Spleen (tissue), 11 donors: ENCODE data around the gene ZNF747. TPM values are rescaled to one million over a fixed set of nuclear protein-coding genes. Genes with fewer than 3 reads are reported as not detected.

ENCODE experiments used
- DNase-seq: peaks from one replicate; pipeline ENCODE4 v3.0.0-alpha.2; 2020
- H3K27ac ChIP-seq, 8 donors: fragments of 200-600 bp; sonication (generic) in 7 of 8; 1 replicate in 4 of 8; 2 replicates in 4 of 8; pipeline versions ENCODE4 v1.5.0 to v1.8.0; 2016 to 2021; ENCODE audit warnings: inconsistent platforms in 4 of 8, mild to moderate bottlenecking in 4 of 8, moderate library complexity in 1 of 8
- H3K27me3 ChIP-seq, 7 donors: fragments of 200-600 bp; sonication (generic) in 6 of 7; replicated peaks in 1 of 7; 1 replicate in 4 of 7; 2 replicates in 3 of 7; pipeline versions ENCODE4 v1.5.0 to v1.8.0; 2016 to 2021; ENCODE audit warnings: inconsistent platforms in 3 of 7, mild to moderate bottlenecking in 1 of 7
- H3K36me3 ChIP-seq, 6 donors: fragments of 200-600 bp; sonication (generic) in 5 of 6; 1 replicate in 4 of 6; 2 replicates in 2 of 6; pipeline versions ENCODE4 v1.5.0 to v1.8.0; 2016 to 2021; ENCODE audit warnings: inconsistent platforms in 2 of 6
- H3K4me1 ChIP-seq, 6 donors: fragments of 200-600 bp; sonication (generic) in 5 of 6; 1 replicate in 3 of 6; 2 replicates in 3 of 6; pipeline versions ENCODE4 v1.5.0 to v1.8.0; 2016 to 2021; ENCODE audit warnings: inconsistent platforms in 3 of 6
- H3K4me3 ChIP-seq, 8 donors: fragments of 200-600 bp; sonication (generic) in 7 of 8; 1 replicate in 4 of 8; 2 replicates in 4 of 8; pipeline versions ENCODE4 v1.5.0 to v1.8.0; 2016 to 2021; ENCODE audit warnings: inconsistent platforms in 4 of 8, mild to moderate bottlenecking in 4 of 8, moderate library complexity in 2 of 8
- H3K9me3 ChIP-seq, 8 donors: fragments of 200-600 bp; sonication (generic) in 7 of 8; 1 replicate in 4 of 8; 2 replicates in 4 of 8; pipeline versions ENCODE4 v1.5.0 to v1.8.0; 2016 to 2021; ENCODE audit warnings: inconsistent platforms in 4 of 8
- CTCF ChIP-seq, 11 experiments: fragments of 200-600 bp in 7 of 11; fragments of 450-650 bp in 4 of 11; sonication (generic) in 4 of 11; IDR thresholded peaks in 8 of 11; conservative IDR thresholded peaks in 3 of 11; 1 replicate in 7 of 11; 2 replicates in 4 of 11; pipeline versions ENCODE4 v1.4.0 to v1.8.0; 2016 to 2021; ENCODE audit warnings: antibody characterized with exemption in 11 of 11, inconsistent platforms in 4 of 11, mild to moderate bottlenecking in 1 of 11
- POLR2A ChIP-seq, 3 donors: fragments of 450-650 bp; IDR thresholded peaks; one replicate each; pipeline ENCODE4 v1.5.1; 2017; ENCODE audit warnings: antibody characterized with exemption in 3 of 3, mild to moderate bottlenecking in 1 of 3
- POLR2AphosphoS5 ChIP-seq, 3 donors: sonication (generic); formaldehyde crosslinking; IDR thresholded peaks; one replicate each; pipeline ENCODE4 v1.5.1; 2017; ENCODE audit warnings: antibody characterized with exemption in 3 of 3
- WGBS, 5 donors: extraction: QIAGEN DNeasy Blood & Tissue Kit in 3 of 5; methylation state at CpG; one replicate each; pipeline versions ENCODE4 v1.1.5 to v1.1.7; 2013 to 2018; 5-methylcytosine and 5-hydroxymethylcytosine counted together
- intact Hi-C: fragments of 100-400 bp; cut with DNase I; formaldehyde crosslinking; loops from one replicate; pipeline ENCODE4 v1.15.0; 2023; ENCODE audit warnings: low total_unique reads
- polyA plus RNA-seq, 3 donors: library from polyadenylated mRNA; stranded (reverse); fragments of 200-250 nt; gene quantifications; one replicate each; pipeline ENCODE4 v1.2.1, GENCODE V29; 2013
- total RNA-seq, 7 donors: library from RNA; depleted of rRNA in 3 of 7; stranded (reverse); fragments of >200 nt in 3 of 7; fragmentation: NEBNext Ultra II Directional in 4 of 7; extraction: Animal tissue kit (Norgen Biotek cat#: 25700) in 4 of 7; gene quantifications; one replicate each; pipeline versions ENCODE4 v1.1.0 to v1.2.1, GENCODE V29; 2016 to 2021
- donor health status: healthy with polysubstance abuse.
- donor health status: DM: no; HTN: no; CAD: no; lungs with moderate emphysema.
- donor health status: DM: no; HTN: no; CAD: no.
- donor health status: Bipolar disorder and iron deficiency.
- donor health status: healthy.
- donor health status: DM: no; HTN: no; CAD: no.
- donor health status: DM: yes; HTN: yes; CAD: no.

ZNF747 gene
- total and polyA plus RNA-seq, 10 donors = 5.9 to 16.1 (median 10.9) TPM

GRCh38 chr16:30566531-30566930 lies 31.9 kb upstream of the ZNF747 start:
- H3K4me1 ChIP-seq = peaks cover 22 to 55% (median 40%) of the 10 kb centered on the region in 6 donors
- no peak for DNase-seq
- H3K9me3 ChIP-seq = no peaks in the 10 kb centered on the region
- no peaks in the 10 kb centered on the region for H3K27me3 ChIP-seq
- peaks cover 0 to 5% (median 2%) of the 10 kb centered on the region in 6 donors for H3K36me3 ChIP-seq
- no peak overlapping the region for H3K4me3 ChIP-seq
- H3K27ac ChIP-seq = no peak overlapping the region
- intact Hi-C loops = no loop called here
- TF ChIP-seq POLR2AphosphoS5 (IDR thresholded peaks at IDR 0.05) (no peak), POLR2A (IDR thresholded peaks at IDR 0.05) (no peak), CTCF (IDR thresholded peaks at IDR 0.05 in 8 of 11, conservative IDR thresholded peaks at IDR 0.05 in 3 of 11) (no peak)
- 89 to 97% (median 96%) methylated on average over 4 of the region's 4 CpGs for WGBS, 5 donors

DNA sequence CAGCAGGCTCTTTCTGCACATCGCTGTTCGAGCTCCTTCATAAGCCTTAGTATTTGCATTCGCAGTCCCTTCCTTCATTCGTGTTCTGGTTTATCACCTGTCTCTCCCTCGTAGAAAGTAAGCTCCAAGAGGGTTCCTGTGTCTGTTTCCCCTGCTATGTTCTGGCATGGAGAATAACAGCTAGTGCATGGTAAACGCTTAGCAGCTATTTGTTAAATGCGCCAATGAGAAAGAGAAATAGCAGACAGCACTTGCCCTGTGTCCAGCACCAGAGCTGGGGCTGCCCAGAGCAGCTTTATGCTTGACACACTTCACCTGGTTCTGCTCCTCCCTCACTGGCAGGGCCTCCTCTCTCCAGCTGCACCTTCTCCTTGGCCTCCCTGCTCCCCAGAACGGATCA lies 31.3 kb upstream of the ZNF747 start:
- WGBS, 5 donors = 70 to 83% (median 76%) methylated on average over 8 of the region's 8 CpGs
- Histone ChIP-seq H3K4me1 (peaks cover 25 to 58% (median 42%) of the 10 kb centered on the region in 6 donors), H3K27ac (no peak overlapping the region), H3K36me3 (peaks cover 0 to 5% (median 2%) of the 10 kb centered on the region in 6 donors), H3K9me3 (no peaks in the 10 kb centered on the region), H3K4me3 (no peak overlapping the region), H3K27me3 (peaks cover 0 to 4% (median 0%) of the 10 kb centered on the region in 7 donors)
- DNase-seq = no peak
- intact Hi-C loops = no loop called here
- TF ChIP-seq POLR2AphosphoS5 (IDR thresholded peaks at IDR 0.05) = no peak
- TF ChIP-seq CTCF (IDR thresholded peaks at IDR 0.05 in 8 of 11, conservative IDR thresholded peaks at IDR 0.05 in 3 of 11) = no peak
- TF ChIP-seq POLR2A (IDR thresholded peaks at IDR 0.05) = no peak

DNA sequence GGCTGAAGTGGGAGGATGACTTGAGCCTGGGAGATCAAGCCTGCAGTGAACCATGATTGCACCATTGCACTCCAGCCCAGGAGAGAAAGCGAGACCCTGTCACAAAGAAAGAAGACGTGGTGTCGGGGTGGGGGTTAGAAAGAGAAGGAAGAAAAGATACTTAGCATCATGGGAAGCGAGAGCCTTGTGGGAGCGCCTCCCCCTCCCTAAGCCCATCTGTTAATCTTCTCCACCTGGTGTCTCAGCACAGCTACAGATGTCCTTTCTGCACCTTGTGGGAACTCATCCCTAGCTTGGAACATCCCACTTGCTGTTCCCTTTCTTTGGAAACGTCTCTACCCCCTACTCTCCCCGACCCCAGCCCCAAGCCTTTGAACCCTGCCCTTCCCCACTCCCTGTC lies 30.9 kb upstream of the ZNF747 start:
- H3K36me3 ChIP-seq = peaks cover 0 to 5% (median 2%) of the 10 kb centered on the region in 6 donors
- no peak overlapping the region for H3K4me3 ChIP-seq
- H3K4me1 ChIP-seq = peaks cover 22 to 58% (median 41%) of the 10 kb centered on the region in 6 donors
- H3K27me3 ChIP-seq = peaks cover 0 to 4% (median 0%) of the 10 kb centered on the region in 7 donors
- 70 to 81% (median 73%) methylated on average over 7 of the region's 7 CpGs for WGBS, 5 donors
- H3K9me3 ChIP-seq = no peaks in the 10 kb centered on the region
- H3K27ac ChIP-seq = no peak overlapping the region
- no peak for TF ChIP-seq POLR2AphosphoS5 (IDR thresholded peaks at IDR 0.05)
- no peak for TF ChIP-seq CTCF (IDR thresholded peaks at IDR 0.05 in 8 of 11, conservative IDR thresholded peaks at IDR 0.05 in 3 of 11)
- no peak for TF ChIP-seq POLR2A (IDR thresholded peaks at IDR 0.05)
- intact Hi-C loops = no loop called here
- DNase-seq = no peak

- Histone ChIP-seq H3K27me3 (peaks cover 0 to 4% (median 0%) of the 10 kb centered on the region in 7 donors), H3K4me1 (peaks cover 7 to 53% (median 26%) of the 10 kb centered on the region in 6 donors), H3K4me3 (peak overlapping the region; percentile 22 to 76 (median 46)), H3K36me3 (no peaks in the 10 kb centered on the region), H3K27ac (peak overlapping the region; percentile 74 to 98 (median 88)), H3K9me3 (no peaks in the 10 kb centered on the region)
- DNase-seq = no peak
- intact Hi-C loops = no loop called here
- 85 to 95% (median 87%) methylated on average over 14 of the region's 14 CpGs for WGBS, 5 donors
- no peak for TF ChIP-seq CTCF (IDR thresholded peaks at IDR 0.05 in 8 of 11, conservative IDR thresholded peaks at IDR 0.05 in 3 of 11)
- TF ChIP-seq POLR2AphosphoS5 (IDR thresholded peaks at IDR 0.05) = no peak
- TF ChIP-seq POLR2A (IDR thresholded peaks at IDR 0.05) = no peak
Observed at GRCh38 chr16:30562021-30562420, 27.4 kb upstream of the ZNF747 start.
